Epithelial cell of alveolus of lung (primary cell): ENCODE results near the gene MRPL27. TPM values are rescaled to one million over a fixed set of nuclear protein-coding genes. Genes with fewer than 3 reads are reported as not detected.

Experiments
- total RNA-seq: library from RNA; depleted of rRNA; stranded (reverse); fragments of >200 nt; gene quantifications from 2 replicates; pipeline ENCODE4 v1.2.1, GENCODE V29; 2015

The MRPL27 gene
- total RNA-seq: 63.2 and 76.4 TPM in 2 replicates

GRCh38 chr17:50372758-50373556 is at the start of gene MRPL27, which contains the start of gene EME1:
TSS of gene MRPL27 (minus strand) at chr17:50373184. CDS start at chr17:50373170, 14 bp downstream.
TSS of gene EME1 (plus strand) at chr17:50373229. CDS start at chr17:50375209, 1,980 bp downstream.

GRCh38 chr17:50397111-50397918 is 24.3 kb upstream of the MRPL27 start, which contains the start of gene LRRC59:
TSS of gene LRRC59 (minus strand) at chr17:50397523. CDS start at chr17:50397317, 206 bp downstream.

GRCh38 chr17:50345432-50346312 is 27.3 kb downstream of the MRPL27 start, which contains the start of gene XYLT2:
TSS of gene XYLT2 (plus strand) at chr17:50346126. CDS start at chr17:50346141, 15 bp downstream.

Other genes with a start within 250 kb of the MRPL27 start
- 7.4 and 10.7 TPM in 2 replicates for gene SAMD14, start 243.0 kb downstream of the MRPL27 start, total RNA-seq
- 31.7 and 41.8 TPM in 2 replicates for gene PPP1R9B, start 222.5 kb downstream of the MRPL27 start, total RNA-seq
- gene SGCA, start 207.2 kb downstream of the MRPL27 start, total RNA-seq: 0.32 TPM in 1 of 2 replicates, not detected in the other
- 2,527 and 2,573 TPM in 2 replicates for gene COL1A1, start 171.6 kb downstream of the MRPL27 start, total RNA-seq
- 0.16 and 1.4 TPM in 2 replicates for gene TMEM92, start 98.7 kb downstream of the MRPL27 start, total RNA-seq
- 27.0 and 54.8 TPM in 2 replicates for gene XYLT2, start 27.1 kb downstream of the MRPL27 start, total RNA-seq
- gene EME1, start within 50 bp of the MRPL27 start, total RNA-seq: 1.7 and 4.5 TPM in 2 replicates
- 92.0 and 210 TPM in 2 replicates for gene LRRC59, start 24.3 kb upstream of the MRPL27 start, total RNA-seq
- 16.9 and 37.1 TPM in 2 replicates for gene ACSF2, start 53.0 kb upstream of the MRPL27 start, total RNA-seq
- gene CHAD, start 95.7 kb upstream of the MRPL27 start, total RNA-seq: not detected in 2 replicates
- gene RSAD1, start 105.7 kb upstream of the MRPL27 start, total RNA-seq: 13.3 and 21.5 TPM in 2 replicates
- 0.78 and 0.80 TPM in 2 replicates for gene MYCBPAP, start 135.3 kb upstream of the MRPL27 start, total RNA-seq
- gene EPN3, start 159.6 kb upstream of the MRPL27 start, total RNA-seq: 0.08 and 0.26 TPM in 2 replicates
- 38.5 and 64.8 TPM in 2 replicates for gene SPATA20, start 174.0 kb upstream of the MRPL27 start, total RNA-seq
- under 0.01 and 0.96 TPM in 2 replicates for gene CACNA1G, start 187.5 kb upstream of the MRPL27 start, total RNA-seq